Measurements from ENCODE around the gene EID3. TPM values are rescaled to one million over a fixed set of nuclear protein-coding genes. Genes with fewer than 3 reads are reported as not detected.
"Not testable (repeated sequence)": the region's sequence is repeated elsewhere in the genome, so short reads cannot be mapped to it uniquely, and the experiment has no call there.

EID3 gene
- total and polyA plus RNA-seq, 3 donors from 2014 or later: 59.3 to 139 (median 63.0) TPM

DNA sequence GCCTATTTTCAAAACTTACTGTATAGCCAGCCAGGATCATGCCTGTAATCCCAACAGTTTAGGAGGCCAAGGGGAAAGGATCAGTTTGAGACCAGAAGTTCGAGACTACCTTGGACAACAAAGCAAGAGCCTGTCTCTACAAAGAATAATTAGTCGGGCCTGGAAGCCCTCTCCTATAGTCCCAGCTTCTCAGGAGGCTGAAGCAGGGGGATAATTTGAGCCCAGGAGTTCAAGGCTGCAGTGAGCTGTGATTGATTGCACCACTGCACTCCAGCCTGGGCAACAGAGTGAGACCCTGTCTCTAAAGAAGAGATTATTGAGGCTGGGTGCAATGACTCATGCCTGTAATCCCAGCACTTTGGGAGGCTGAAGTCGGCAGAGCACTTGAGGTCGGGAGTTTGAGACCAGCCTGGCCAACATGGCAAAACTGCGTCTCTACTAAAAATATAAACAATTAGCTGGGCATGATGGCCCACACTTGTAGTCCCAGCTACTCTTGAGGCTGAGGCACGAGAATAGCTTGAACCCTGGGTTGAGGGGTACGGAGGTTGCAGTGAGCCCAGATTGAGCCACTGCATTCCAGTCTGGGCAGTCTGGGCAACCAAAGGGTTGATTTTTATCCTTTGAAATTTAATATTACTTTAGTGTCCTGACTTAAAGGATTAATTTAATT, 14.1 kb downstream of the EID3 start:
- no peaks in the 10 kb centered on the region for H3K36me3 ChIP-seq (ENCODE audit: low read depth, missing control alignments)

GRCh38 chr12:104319028-104319427, 15.5 kb downstream of the EID3 start:
- DNase-seq: no peak
- intact Hi-C loops (cut with DNase I; ENCODE audit: low total_unique reads): no loop called here
- Histone ChIP-seq H3K36me3 (ENCODE audit: low read depth, missing control alignments) (no peaks in the 10 kb centered on the region), H3K4me3 (no peak overlapping the region), H3K27me3 (no peaks in the 10 kb centered on the region), H3K4me1 (no peaks in the 10 kb centered on the region), H3K27ac (no peak overlapping the region), H3K9me3 (no peaks in the 10 kb centered on the region)
- WGBS, 2 donors: 96 to 100% methylated on average over 1 of the region's 1 CpG
- no peak for TF ChIP-seq POLR2A (IDR thresholded peaks at IDR 0.05)
- no peak for TF ChIP-seq CTCF (IDR thresholded peaks at IDR 0.05)

More for the DNA sequence above, 14.1 kb downstream of the EID3 start:
- no peak for DNase-seq
- Histone ChIP-seq H3K9me3 (no peaks in the 10 kb centered on the region), H3K4me3 (no peak overlapping the region), H3K27ac (no peak overlapping the region), H3K4me1 (no peaks in the 10 kb centered on the region), H3K27me3 (no peaks in the 10 kb centered on the region)
- 90 to 94% methylated on average over 5 to 7 of the region's 7 CpGs for WGBS, 2 donors
- TF ChIP-seq CTCF (IDR thresholded peaks at IDR 0.05) (no peak), POLR2A (IDR thresholded peaks at IDR 0.05) (no peak)
- intact Hi-C loops (cut with DNase I; ENCODE audit: low total_unique reads): no loop called here

DNA sequence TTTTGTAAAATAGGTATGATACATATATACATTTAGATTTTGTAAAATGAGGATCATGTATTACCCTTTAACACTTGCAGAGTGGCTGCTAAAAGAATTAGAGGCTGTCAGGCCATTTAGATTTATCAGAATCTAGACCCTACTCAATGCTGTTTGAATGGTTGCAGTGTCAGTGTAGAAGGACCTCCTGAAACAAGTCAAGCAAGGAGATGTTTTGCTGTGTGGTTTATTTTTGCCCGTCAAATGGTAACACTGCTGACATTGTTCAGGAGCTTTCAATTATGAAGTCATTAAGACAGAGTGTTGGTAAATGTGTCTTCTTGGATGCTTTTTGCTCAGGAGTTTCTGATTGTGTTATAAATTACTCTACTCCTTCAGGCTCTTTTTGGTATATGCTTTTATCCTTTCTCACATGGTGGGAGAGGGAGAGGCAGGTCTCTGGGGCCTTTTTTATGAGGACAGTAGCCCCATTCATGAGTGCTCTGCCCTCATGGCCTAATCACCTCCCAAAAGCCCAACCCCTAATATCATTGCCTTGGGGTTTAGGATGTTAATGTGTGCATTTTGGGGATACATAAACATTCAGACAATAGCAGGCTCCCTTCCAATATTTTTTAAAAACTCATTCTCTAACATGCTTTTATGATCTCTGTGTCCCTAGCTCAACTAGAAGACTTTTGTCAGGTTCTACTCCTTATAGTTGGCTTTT, 16.5 kb downstream of the EID3 start:
- Histone ChIP-seq H3K27me3 (no peaks in the 10 kb centered on the region), H3K27ac (no peak overlapping the region), H3K9me3 (no peaks in the 10 kb centered on the region), H3K4me1 (no peaks in the 10 kb centered on the region), H3K36me3 (ENCODE audit: low read depth, missing control alignments) (no peaks in the 10 kb centered on the region), H3K4me3 (no peak overlapping the region)
- TF ChIP-seq POLR2A (IDR thresholded peaks at IDR 0.05) (no peak), CTCF (IDR thresholded peaks at IDR 0.05) (no peak)
- intact Hi-C loops (cut with DNase I; ENCODE audit: low total_unique reads): no loop called here
- 77 to 80% methylated on average over 1 of the region's 1 CpG for WGBS, 2 donors
- DNase-seq: no peak

DNA sequence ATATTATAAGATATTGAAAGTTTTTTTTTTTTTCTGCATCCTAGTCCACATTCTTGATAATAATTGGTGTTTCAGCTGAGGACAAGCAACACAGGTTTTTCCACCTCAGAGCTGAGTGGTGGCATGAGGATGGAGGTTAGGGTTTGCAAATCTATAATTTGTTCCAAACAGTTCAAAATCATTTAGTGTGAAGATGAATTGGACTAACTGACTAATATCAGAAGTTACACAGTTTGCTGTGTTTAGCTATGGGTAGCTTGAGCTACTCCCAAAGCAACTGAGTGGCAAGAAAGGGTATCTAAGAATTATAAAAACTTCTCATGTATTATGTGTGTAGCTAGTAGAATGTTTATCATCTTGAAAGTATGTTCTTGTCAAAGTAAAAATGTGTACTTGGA, 17.1 kb downstream of the EID3 start:
- TF ChIP-seq CTCF (IDR thresholded peaks at IDR 0.05) (no peak), POLR2A (IDR thresholded peaks at IDR 0.05) (no peak)
- H3K27me3 ChIP-seq: no peaks in the 10 kb centered on the region
- no peaks in the 10 kb centered on the region for H3K9me3 ChIP-seq
- intact Hi-C loops (cut with DNase I; ENCODE audit: low total_unique reads): no loop called here
- H3K27ac ChIP-seq: no peak overlapping the region
- H3K4me1 ChIP-seq: no peaks in the 10 kb centered on the region
- no peaks in the 10 kb centered on the region for H3K36me3 ChIP-seq (ENCODE audit: low read depth, missing control alignments)
- no peak overlapping the region for H3K4me3 ChIP-seq
- DNase-seq: no peak

DNA sequence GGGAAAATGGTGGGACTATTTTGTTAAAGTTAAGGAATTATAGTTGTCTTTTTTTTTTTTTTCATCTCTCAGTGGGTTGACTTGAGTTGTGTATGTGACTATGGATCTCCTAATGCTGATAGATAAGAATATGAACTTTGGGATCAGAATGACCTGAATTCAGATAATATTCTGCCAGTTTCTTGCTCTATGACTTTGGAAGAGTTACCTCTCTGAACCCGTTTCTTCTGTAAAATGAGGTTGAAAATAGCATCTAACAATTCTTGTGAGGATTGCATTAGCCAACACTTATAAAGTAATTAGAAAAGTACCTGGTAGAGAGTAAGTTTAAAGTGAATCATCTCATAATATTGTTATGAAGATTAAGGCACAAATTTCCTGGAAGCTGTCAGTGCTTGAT, 18.4 kb downstream of the EID3 start:
- WGBS, 2 donors: 83 to 89% methylated on average over 1 of the region's 1 CpG
- Histone ChIP-seq H3K36me3 (ENCODE audit: low read depth, missing control alignments) (no peaks in the 10 kb centered on the region), H3K27ac (no peak overlapping the region), H3K27me3 (no peaks in the 10 kb centered on the region), H3K4me1 (no peaks in the 10 kb centered on the region), H3K4me3 (no peak overlapping the region), H3K9me3 (no peaks in the 10 kb centered on the region)
- TF ChIP-seq POLR2A (IDR thresholded peaks at IDR 0.05) (no peak), CTCF (IDR thresholded peaks at IDR 0.05) (no peak)
- intact Hi-C loops (cut with DNase I; ENCODE audit: low total_unique reads): no loop called here
- no peak for DNase-seq

DNA sequence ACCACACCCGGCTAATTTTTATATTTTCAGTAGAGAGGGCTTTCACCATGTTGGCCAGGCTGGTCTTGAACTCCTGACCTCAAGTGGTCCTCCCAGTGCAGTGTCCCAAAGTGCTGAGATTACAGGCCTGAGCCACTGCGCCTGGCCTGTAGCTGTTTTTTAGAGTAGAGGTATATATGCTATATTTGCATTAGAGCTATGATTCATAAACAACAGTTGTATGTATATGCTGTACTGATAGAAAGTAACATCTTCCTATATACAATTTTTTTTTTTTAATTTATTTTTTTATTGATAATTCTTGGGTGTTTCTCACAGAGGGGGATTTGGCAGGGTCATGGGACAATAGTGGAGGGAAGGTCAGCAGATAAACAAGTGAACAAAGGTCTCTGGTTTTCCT, 19.0 kb downstream of the EID3 start:
- intact Hi-C loops (cut with DNase I; ENCODE audit: low total_unique reads); H3K4me3 ChIP-seq; DNase-seq; H3K36me3 ChIP-seq (ENCODE audit: low read depth, missing control alignments); H3K4me1 ChIP-seq; H3K9me3 ChIP-seq; H3K27ac ChIP-seq; H3K27me3 ChIP-seq: not testable (repeated sequence)
- WGBS, 2 donors: 91 to 98% methylated on average over 2 of the region's 2 CpGs
